Measurements from ENCODE around the gene GUCA1C.

Gene GUCA1C

GRCh38 chr3:108907194-108907593, 46.5 kb downstream of the GUCA1C start:
- no peak for DNase-seq

GRCh38 chr3:108899530-108899929, 54.1 kb downstream of the GUCA1C start:
- DNase-seq: no peak

- DNase-seq: no peak
These were observed 55.8 kb downstream of the GUCA1C start for GRCh38 chr3:108897883-108898282.

- DNase-seq: no peak
These were observed 58.7 kb downstream of the GUCA1C start for GRCh38 chr3:108894981-108895380.

GRCh38 chr3:108891833-108892232, 61.8 kb downstream of the GUCA1C start:
- DNase-seq: no peak

- no peak for DNase-seq
These were observed 65.9 kb downstream of the GUCA1C start for GRCh38 chr3:108887777-108888176.

- no peak for DNase-seq
These were observed 66.6 kb downstream of the GUCA1C start for GRCh38 chr3:108887121-108887520.

- no peak for DNase-seq
These were observed 70.3 kb downstream of the GUCA1C start for GRCh38 chr3:108883373-108883772.

GRCh38 chr3:108882762-108883161, 70.9 kb downstream of the GUCA1C start:
- DNase-seq: no peak

- DNase-seq: no peak
These were observed 73.8 kb downstream of the GUCA1C start for GRCh38 chr3:108879915-108880314.

- no peak for DNase-seq
These were observed 75.8 kb downstream of the GUCA1C start for GRCh38 chr3:108877901-108878300.

GRCh38 chr3:108863799-108864135, 89.9 kb downstream of the GUCA1C start:
- no peak for DNase-seq

GRCh38 chr3:108862865-108863798, 90.5 kb downstream of the GUCA1C start:
- DNase-seq: no peak

- no peak for DNase-seq
These were observed 92.3 kb downstream of the GUCA1C start for GRCh38 chr3:108861401-108861800.

All from right hindlimb (tissue), 1 donor.